Mesenchymal stem cell (in vitro differentiated cells and primary cell): ENCODE data around the gene TTLL9.

Source experiments
- DNase-seq: peaks from one replicate; pipeline ENCODE4 v3.0.0-alpha.2; 2013
- H2AFZ ChIP-seq: one replicate; pipeline ENCODE4 v1.6.1; 2013; ENCODE audit warnings: low read depth, mild to moderate bottlenecking, control low read depth, inconsistent platforms, low read length, moderate library complexity
- H2AK5ac ChIP-seq: 2 replicates; pipeline ENCODE4 v1.6.1; 2013; ENCODE audit warnings: low read length, moderate library complexity, mild to moderate bottlenecking, inconsistent platforms; ENCODE audit not compliant: severe bottlenecking
- H2BK120ac ChIP-seq: one replicate; pipeline ENCODE4 v1.6.1; 2013; ENCODE audit warnings: low read depth, mild to moderate bottlenecking, inconsistent platforms, low read length, moderate library complexity
- H2BK12ac ChIP-seq, 2 experiments: one replicate each; pipeline ENCODE4 v1.6.1; 2013; ENCODE audit warnings: inconsistent platforms in 2 of 2, low read length in 2 of 2, mild to moderate bottlenecking in 2 of 2, moderate library complexity in 2 of 2, control low read depth in 1 of 2
- H2BK15ac ChIP-seq: one replicate; pipeline ENCODE4 v1.6.1; 2013; ENCODE audit warnings: mild to moderate bottlenecking, low read depth, inconsistent platforms; ENCODE audit not compliant: poor library complexity, severe bottlenecking
- H2BK5ac ChIP-seq: 2 replicates; pipeline ENCODE4 v1.6.1; 2013; ENCODE audit warnings: low read depth, mild to moderate bottlenecking, low read length, control low read depth, inconsistent platforms; ENCODE audit not compliant: poor library complexity, severe bottlenecking
- H3K14ac ChIP-seq, 2 experiments: one replicate each; pipeline ENCODE4 v1.6.1; 2013; ENCODE audit warnings: inconsistent platforms in 2 of 2, low read length in 2 of 2, control low read depth in 1 of 2, mild to moderate bottlenecking in 1 of 2, moderate library complexity in 1 of 2
- H3K18ac ChIP-seq, 2 experiments: one replicate each; pipeline ENCODE4 v1.6.1; 2013; ENCODE audit warnings: inconsistent platforms in 2 of 2, low read length in 2 of 2, control low read depth in 1 of 2, low read depth in 1 of 2, mild to moderate bottlenecking in 1 of 2
- H3K23ac ChIP-seq, 2 experiments: one replicate each; pipeline ENCODE4 v1.6.1; 2013; ENCODE audit warnings: inconsistent platforms in 2 of 2, low read length in 2 of 2, mild to moderate bottlenecking in 2 of 2, moderate library complexity in 2 of 2, control low read depth in 1 of 2
- H3K27ac ChIP-seq: 2 replicates; pipeline ENCODE4 v1.5.1; 2013; ENCODE audit warnings: mild to moderate bottlenecking, moderate library complexity, low read length, control low read depth, inconsistent platforms; ENCODE audit not compliant: poor library complexity, severe bottlenecking
- H3K27me3 ChIP-seq, 2 experiments: 2 replicates each; pipeline versions ENCODE4 v1.6.1 to v1.7.0; 2013; ENCODE audit warnings: low read length in 2 of 2, mild to moderate bottlenecking in 2 of 2, moderate library complexity in 2 of 2, control low read depth in 1 of 2, inconsistent platforms in 1 of 2; ENCODE audit not compliant: control insufficient read depth in 1 of 2, insufficient read depth in 1 of 2
- H3K36me3 ChIP-seq, 2 experiments: 2 replicates each; pipeline versions ENCODE4 v1.6.1 to v1.7.0; 2013; ENCODE audit warnings: low read length in 2 of 2, control low read depth in 1 of 2, inconsistent platforms in 1 of 2, low read depth in 1 of 2, mild to moderate bottlenecking in 1 of 2; ENCODE audit not compliant: insufficient read depth in 2 of 2, control insufficient read depth in 1 of 2
- H3K4ac ChIP-seq, 2 experiments: one replicate each; pipeline ENCODE4 v1.6.1; 2013; ENCODE audit warnings: inconsistent platforms in 2 of 2, low read length in 2 of 2, mild to moderate bottlenecking in 2 of 2, moderate library complexity in 2 of 2, control low read depth in 1 of 2, low read depth in 1 of 2
- H3K4me1 ChIP-seq: 2 replicates; pipeline ENCODE4 v1.6.1; 2013; ENCODE audit warnings: low read depth, low read length, control low read depth; ENCODE audit not compliant: control insufficient read depth, insufficient read depth
- H3K4me2 ChIP-seq: 2 replicates; pipeline ENCODE4 v1.6.1; 2013; ENCODE audit warnings: low read length, mild to moderate bottlenecking, inconsistent platforms; ENCODE audit not compliant: poor library complexity, severe bottlenecking
- H3K4me3 ChIP-seq, 2 experiments: 2 replicates each; pipeline versions ENCODE4 v1.5.1 to v1.7.0; 2013; ENCODE audit warnings: low read length in 2 of 2, mild to moderate bottlenecking in 2 of 2, control low read depth in 1 of 2, low read depth in 1 of 2; ENCODE audit not compliant: insufficient read depth in 1 of 2
- H3K79me1 ChIP-seq: replicated peaks from 2 replicates; pipeline ENCODE4 v1.6.1; 2013; ENCODE audit warnings: mild to moderate bottlenecking, control low read depth, low read length, inconsistent platforms; ENCODE audit not compliant: poor library complexity, severe bottlenecking
- H3K9ac ChIP-seq: 2 replicates; pipeline ENCODE4 v1.7.0; 2013; ENCODE audit warnings: mild to moderate bottlenecking, low read length, moderate library complexity
- H3K9me3 ChIP-seq: 2 replicates; pipeline ENCODE4 v1.7.0; 2013; ENCODE audit warnings: mild to moderate bottlenecking, low read length; ENCODE audit not compliant: control insufficient read depth
- H4K8ac ChIP-seq: one replicate; pipeline ENCODE4 v1.6.1; 2013; ENCODE audit warnings: inconsistent platforms, mild to moderate bottlenecking, low read length, moderate library complexity
- H4K91ac ChIP-seq: one replicate; pipeline ENCODE4 v1.6.1; 2013; ENCODE audit warnings: mild to moderate bottlenecking, low read length, inconsistent platforms
- WGBS: methylation state at CpG from one replicate; pipeline ENCODE4 v1.1.7; 2013; ENCODE audit warnings: mixed read lengths; 5-methylcytosine and 5-hydroxymethylcytosine counted together

The TTLL9 gene

DNA sequence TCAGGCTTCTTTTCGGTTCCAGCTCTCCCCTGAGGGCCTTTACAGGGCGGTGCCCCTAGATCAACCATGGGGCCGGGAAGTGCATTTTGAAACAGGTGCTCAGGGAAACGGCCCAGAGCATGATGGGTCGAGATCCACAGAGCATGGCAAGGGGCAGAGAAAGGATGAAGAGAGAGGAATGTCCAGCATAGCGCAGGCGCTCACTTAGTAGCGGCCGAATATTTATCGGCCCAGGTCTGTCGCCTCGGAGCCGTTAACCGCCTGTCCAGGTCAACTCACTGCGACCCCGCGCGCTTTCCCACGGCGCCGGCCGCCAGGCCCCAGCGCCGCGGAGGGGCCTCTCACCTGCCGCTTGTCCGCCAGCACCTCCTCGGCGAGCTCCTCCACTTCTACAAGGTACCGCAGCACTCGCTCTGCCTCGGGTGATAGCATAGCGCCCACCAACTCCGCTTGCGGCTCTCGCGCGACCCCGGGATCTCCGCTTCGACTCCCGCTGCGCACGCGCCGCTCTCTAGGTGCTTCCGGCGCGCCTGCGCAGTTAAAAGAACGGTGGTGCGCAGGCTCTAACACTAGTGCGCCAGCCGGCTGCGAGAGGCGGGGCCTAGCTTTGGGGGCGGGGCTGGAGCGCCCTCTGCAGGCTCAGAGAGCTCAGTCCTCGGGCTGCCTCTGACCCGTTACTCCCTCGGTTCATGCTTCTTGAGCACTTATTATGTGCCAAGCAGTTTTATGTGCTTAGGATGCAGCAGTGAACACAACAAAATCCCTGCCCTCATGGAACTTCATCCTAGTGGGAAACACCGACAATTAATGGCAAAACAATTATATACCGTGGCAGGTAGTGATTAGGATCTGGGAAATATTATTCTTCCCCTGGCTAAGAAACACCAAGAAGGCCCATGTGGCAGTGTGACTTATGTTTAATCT is 81.4 kb downstream of the TTLL9 start, which contains the start of gene PDRG1:
Gene PDRG1, minus strand, starts transcription at position 517 of the 924 bp plus-strand sequence. Its CDS starts 85 bp downstream, at position 432.
- under 1% methylated on average over 62 of the region's 63 CpGs for WGBS
- peak within 1 kb of the TSS; percentile 91 for H4K8ac ChIP-seq
- peak within 1 kb of the TSS; percentile 62 to 73 for H3K4ac ChIP-seq
- peak within 1 kb of the TSS; percentile 77 for H2AFZ ChIP-seq
- no peak within 1 kb of the TSS for H3K27ac ChIP-seq
- DNase-seq, result peak; percentile 97
- peak within 1 kb of the TSS; percentile 19 for H2BK120ac ChIP-seq
- peak within 1 kb of the TSS; percentile 41 for H4K91ac ChIP-seq
- peaks cover 6% of the 10 kb centered on the region for H3K9me3 ChIP-seq
- peak within 1 kb of the TSS; percentile 94 for H3K9ac ChIP-seq
- no peak within 1 kb of the TSS for H2AK5ac ChIP-seq
- peak within 1 kb of the TSS in 1 of 2 experiments; percentile 46 for H3K14ac ChIP-seq
- H3K23ac ChIP-seq, result peak within 1 kb of the TSS in 1 of 2 experiments; percentile 6
- H3K18ac ChIP-seq, result peak within 1 kb of the TSS; percentile 30 to 78
- H2BK5ac ChIP-seq, result peak within 1 kb of the TSS; percentile 35
- no peak within 1 kb of the TSS for H2BK12ac ChIP-seq
- peaks cover 23 to 26% of the 10 kb centered on the region in 2 experiments for H3K36me3 ChIP-seq
- H3K79me1 ChIP-seq, result peaks cover 28% of the 10 kb centered on the region
- peak within 1 kb of the TSS; percentile 72 to 94 for H3K4me3 ChIP-seq
- H3K27me3 ChIP-seq, result peaks cover 24 to 28% of the 10 kb centered on the region in 2 experiments
- peaks cover 4% of the 10 kb centered on the region for H3K4me1 ChIP-seq
- H2BK15ac ChIP-seq, result no peak within 1 kb of the TSS
- peak within 1 kb of the TSS; percentile 89 for H3K4me2 ChIP-seq

DNA sequence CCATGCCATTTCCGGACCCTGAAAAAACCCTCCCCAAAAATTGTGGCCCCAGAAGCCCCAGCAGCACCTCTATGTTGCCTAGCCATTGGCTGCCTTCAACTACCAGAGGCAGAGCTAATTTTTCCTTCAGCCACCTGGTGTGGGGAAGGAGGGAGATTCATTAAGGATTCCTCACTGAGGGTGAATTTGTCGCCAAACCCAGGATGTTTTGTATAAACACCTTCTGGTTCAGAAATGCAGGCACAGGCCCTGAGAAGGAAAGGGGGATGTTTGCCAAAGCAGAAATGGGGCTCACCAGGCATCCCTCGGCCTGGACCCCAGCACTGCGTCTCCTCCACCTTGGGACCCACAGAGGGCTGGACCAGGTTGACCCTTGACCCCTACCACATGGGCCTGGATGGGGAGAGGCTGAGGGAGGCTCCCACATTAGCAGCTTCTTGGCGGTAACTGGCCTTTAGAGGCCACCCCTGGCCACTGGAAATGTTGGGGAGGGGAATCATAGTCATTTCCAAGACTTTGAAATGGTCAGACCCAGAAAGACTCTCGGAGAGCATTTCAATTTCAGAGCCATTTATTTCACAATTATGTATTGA is 83.2 kb downstream of the TTLL9 start:
- peaks cover 35 to 37% of the 10 kb centered on the region in 2 experiments for H3K27me3 ChIP-seq
- no peak overlapping the region for H3K18ac ChIP-seq
- H2AFZ ChIP-seq, result no peak overlapping the region
- peaks cover 4 to 9% of the 10 kb centered on the region in 2 experiments for H3K36me3 ChIP-seq
- no peak overlapping the region for H3K23ac ChIP-seq
- no peak overlapping the region for H2AK5ac ChIP-seq
- no peak overlapping the region for H2BK15ac ChIP-seq
- no peak overlapping the region for H4K8ac ChIP-seq
- H4K91ac ChIP-seq, result no peak overlapping the region
- no peak overlapping the region for H3K27ac ChIP-seq
- H3K14ac ChIP-seq, result no peak overlapping the region
- peaks cover 11% of the 10 kb centered on the region for H3K79me1 ChIP-seq
- no peaks in the 10 kb centered on the region for H3K9me3 ChIP-seq
- no peak overlapping the region for H2BK120ac ChIP-seq
- peaks cover 4% of the 10 kb centered on the region for H3K4me1 ChIP-seq
- no peak overlapping the region for H2BK12ac ChIP-seq
- DNase-seq, result no peak
- no peak overlapping the region for H3K4me3 ChIP-seq
- WGBS, result 72% methylated on average over 6 of the region's 6 CpGs
- no peak overlapping the region for H3K4me2 ChIP-seq
- no peak overlapping the region for H3K9ac ChIP-seq
- H2BK5ac ChIP-seq, result no peak overlapping the region
- no peak overlapping the region for H3K4ac ChIP-seq

DNA sequence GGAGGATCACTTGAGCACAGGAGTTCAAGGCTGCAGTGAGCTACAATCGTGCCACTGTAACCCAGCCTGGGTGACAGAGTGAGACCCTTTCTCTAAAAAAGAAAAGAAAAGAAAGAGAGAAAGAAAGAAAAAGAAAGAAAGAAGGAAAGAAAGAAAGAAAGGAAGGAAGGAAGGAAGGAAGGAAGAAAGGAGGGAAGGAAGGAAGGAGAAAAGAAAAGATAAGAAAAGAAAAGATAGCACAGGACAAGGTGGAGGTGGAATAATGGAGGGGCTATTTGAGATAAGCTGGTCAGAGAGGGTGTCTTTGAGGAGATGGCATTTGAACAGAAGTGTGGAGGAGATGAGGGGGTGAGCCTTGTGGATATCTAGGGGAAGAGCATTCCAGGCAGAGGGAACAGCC is 84.1 kb downstream of the TTLL9 start:
- Histone ChIP-seq H2BK15ac (no peak overlapping the region), H3K36me3 (peaks cover 0 to 6% of the 10 kb centered on the region in 2 experiments), H3K4me1 (peaks cover 4% of the 10 kb centered on the region), H3K9me3 (no peaks in the 10 kb centered on the region), H2BK12ac (no peak overlapping the region), H3K18ac (no peak overlapping the region), H3K4me2 (no peak overlapping the region), H3K9ac (no peak overlapping the region), H2BK5ac (no peak overlapping the region), H2BK120ac (no peak overlapping the region), H3K4me3 (no peak overlapping the region), H4K8ac (no peak overlapping the region), H3K27ac (no peak overlapping the region), H2AK5ac (no peak overlapping the region), H3K23ac (no peak overlapping the region), H3K14ac (no peak overlapping the region), H3K79me1 (peaks cover 8% of the 10 kb centered on the region), H3K4ac (no peak overlapping the region), H3K27me3 (peaks cover 39 to 45% of the 10 kb centered on the region in 2 experiments), H4K91ac (no peak overlapping the region), H2AFZ (no peak overlapping the region)
- WGBS, result 62% methylated on average over 1 of the region's 1 CpG
- DNase-seq, result no peak
